GM18511 (cell line): ENCODE measurements around the gene B3GNT3.

Experiments
- ATAC-seq: cut with Tn5 transposase; IDR thresholded peaks from one replicate; pipeline ENCODE4 v1.9.1; 2021; ENCODE audit warnings: mild to moderate bottlenecking, moderate library complexity; ENCODE audit not compliant: unreplicated experiment

Gene B3GNT3, protein sequence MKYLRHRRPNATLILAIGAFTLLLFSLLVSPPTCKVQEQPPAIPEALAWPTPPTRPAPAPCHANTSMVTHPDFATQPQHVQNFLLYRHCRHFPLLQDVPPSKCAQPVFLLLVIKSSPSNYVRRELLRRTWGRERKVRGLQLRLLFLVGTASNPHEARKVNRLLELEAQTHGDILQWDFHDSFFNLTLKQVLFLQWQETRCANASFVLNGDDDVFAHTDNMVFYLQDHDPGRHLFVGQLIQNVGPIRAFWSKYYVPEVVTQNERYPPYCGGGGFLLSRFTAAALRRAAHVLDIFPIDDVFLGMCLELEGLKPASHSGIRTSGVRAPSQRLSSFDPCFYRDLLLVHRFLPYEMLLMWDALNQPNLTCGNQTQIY

DNA sequence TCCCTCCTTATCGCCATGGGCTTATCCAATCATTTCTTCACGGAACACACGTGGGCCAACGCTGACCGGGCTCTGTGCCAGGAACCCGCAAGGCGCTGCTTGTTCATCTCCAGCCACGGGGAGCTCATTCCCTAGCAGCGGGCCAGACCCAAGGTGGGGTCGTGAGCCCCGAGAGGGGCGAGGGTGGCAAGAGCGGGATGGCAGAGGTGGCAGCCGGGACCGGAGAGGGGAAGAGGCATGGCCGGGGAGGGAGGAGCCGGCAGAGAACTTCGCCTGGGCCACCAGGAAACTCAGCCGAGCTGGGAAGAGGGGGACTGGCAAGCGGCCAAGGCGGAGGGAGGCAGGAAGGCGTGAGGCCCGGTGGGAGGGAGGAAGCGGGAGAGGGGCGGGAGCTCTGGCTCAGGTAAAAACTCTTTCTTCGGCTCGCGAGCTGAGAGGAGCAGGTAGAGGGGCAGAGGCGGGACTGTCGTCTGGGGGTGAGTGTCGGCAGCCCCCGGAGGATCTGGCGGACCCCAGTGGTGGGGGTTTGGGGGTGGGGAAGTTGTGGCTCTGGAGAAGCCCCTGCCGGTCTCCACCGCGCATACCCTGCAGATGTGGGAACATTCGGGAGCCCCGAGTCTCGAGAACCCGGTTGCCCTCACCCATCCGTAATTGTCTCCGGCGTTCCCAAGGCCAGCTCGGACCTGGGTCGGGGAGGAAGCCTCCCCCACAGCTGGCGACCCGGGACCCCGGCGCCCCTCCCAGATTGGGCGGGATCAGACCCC is at the start of gene B3GNT3:
B3GNT3 (plus strand) TSS at position 408 of the 764 bp plus-strand sequence. CDS start 12,670 bp downstream, outside the sequence.
- no peak for ATAC-seq

DNA sequence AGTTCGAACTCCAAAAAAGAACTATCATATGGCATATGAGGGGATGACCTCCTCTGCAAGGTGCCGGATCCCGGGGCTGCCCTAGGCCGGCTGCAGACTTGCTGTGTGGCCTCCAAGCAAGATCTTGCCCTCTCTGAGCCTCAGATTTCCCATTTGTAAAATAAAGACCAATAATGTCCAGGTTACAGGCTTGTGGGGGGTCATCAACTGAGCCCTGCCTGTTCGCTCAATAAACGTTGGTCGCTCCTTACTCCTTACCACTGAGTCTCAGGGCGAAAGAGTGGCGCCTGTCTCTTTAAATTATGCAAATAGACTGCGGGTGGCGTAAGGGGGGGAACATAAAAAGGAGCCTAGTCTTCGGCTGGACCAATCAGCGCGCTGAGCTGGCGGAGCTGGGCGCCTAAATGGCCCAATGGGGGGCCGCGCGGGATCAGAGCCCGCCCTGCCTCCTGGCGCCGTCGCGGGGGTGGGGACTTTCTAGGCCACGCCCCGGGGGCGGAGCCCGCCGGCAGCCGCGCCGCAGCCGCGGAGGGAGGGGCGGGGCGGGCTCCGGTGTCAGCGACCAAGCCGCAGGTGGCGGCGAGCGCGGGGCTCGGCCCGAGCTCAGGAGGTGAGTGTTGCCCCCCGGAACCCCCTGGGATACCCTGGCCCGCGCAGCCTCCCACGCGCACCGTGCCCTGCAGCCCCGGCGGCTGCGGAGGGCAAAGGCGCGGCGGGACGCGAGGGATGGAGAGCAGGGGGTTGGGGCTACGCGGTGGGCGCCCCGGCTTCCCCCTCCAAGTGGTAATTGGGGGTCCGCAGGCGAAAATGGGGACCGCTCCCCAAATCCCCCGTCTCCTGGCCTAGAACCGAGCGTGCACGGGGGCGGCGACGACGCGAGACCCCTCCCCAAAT is 47.5 kb upstream of the B3GNT3 start:
- peak; percentile 73 for ATAC-seq

DNA sequence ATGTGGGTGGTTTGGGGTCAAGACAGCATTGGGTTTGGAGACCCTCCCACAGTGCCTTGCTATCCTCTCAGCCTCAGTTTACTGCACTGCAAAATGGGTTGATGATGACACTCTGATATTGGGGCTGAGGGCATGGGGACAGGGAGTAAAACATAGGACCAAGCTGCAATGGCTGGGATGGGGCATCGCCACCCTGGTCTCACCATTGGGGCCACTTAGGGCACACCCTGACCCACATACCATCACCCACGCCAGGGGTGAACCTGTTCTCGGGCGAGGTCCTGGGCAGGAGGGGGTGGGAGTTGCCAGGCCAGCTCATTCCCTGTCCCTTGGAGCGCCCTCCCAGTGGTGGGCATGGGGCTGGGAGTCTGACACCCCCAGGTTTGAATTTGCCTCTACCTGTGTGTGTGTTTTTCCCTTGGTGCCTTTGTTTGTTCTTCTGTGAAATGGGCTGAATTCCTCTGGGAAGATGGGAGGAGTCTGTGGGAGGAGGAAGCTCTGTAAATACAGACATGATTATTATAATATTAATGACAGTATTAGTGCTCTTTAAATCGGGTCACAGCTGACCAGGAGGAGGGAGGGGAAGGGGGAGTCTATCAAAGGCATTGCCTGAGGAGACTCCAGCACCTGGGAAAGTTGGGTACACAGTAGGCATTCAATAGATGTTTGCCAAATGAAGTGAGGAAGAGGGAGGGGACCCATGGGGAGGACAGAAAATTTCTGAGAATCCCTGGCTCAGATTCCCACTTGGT is 45.9 kb upstream of the B3GNT3 start:
- no peak for ATAC-seq

DNA sequence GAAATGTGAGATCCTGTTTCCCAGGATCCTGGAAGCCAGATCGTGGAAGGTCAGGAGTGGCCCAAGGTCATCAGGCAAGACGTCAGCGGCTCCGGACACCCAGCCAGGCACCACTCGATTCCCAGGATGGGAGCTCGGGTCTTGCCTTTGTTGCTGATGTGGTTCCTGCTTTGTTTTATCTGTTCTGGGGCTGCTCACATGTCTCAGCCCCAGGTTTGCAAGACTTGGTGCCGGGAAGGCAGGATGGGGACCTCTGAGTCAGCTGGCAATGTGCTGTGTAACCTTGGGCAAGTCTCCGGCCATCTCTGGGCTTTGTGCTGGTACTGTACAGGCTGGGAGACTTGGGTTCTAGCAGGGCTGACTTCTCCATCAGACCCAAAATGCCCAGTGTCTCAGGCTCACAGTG is 45.0 kb upstream of the B3GNT3 start:
- no peak for ATAC-seq

DNA sequence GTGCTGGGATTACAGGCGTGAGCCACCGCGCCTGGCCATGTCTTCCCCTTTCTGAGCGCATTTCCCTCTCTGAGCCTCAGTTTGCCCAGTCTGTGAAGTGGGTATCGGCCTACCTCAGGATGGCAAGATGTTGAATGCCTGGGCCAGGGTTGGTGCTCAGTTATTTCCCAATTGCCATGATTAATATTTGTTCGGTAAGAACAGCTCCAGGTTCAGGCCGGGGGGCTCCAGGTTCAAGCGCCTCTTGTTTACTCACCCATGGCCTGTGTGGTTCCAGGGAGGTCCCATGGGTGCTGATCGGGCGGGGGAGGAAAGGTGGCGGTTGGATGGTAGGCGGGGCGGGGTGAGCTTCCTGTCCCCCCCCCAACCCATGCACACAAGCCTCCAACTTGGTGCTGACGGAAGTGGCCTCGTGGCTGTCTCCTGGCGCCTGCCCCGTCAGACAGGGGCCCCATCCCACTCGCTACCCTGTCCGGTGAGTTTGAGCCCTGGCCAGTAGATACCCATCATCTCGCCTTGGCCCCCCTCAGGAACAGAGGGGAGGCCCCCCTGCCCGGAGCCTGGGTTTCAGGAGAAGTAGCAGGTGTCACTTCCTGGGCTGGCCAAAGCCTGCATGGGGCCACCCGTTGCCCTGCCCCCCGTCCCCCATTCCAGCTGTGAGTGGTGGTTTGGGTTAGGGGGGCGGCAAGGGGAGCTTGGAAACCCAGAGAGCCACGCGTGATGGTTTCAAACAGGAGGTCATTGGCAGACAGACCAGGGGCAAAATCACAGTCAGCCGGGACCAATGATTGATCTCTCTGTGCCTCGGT is 43.6 kb upstream of the B3GNT3 start, which contains the start of gene FCHO1:
FCHO1 (plus strand) TSS at position 375 of the 809 bp plus-strand sequence. CDS start 3,688 bp downstream, outside the sequence.
- peak; percentile 46 for ATAC-seq

DNA sequence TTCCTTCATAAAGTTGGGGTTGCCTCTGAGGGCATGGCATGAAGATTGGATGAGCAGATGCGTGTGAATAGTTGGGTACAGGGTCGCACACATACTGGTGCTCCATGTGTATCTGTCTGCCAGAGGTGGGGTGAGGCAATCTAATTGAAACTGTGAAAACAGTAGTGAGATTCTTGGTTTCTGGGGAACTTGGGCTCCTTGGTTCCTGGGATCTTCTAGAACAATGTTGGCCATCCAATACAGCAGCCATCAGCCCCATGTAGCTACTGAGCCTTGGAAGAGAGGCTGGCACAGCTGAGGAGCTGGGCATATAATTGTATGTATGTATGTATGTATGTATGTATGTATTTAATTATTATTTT is 43.0 kb upstream of the B3GNT3 start:
- no peak for ATAC-seq

DNA sequence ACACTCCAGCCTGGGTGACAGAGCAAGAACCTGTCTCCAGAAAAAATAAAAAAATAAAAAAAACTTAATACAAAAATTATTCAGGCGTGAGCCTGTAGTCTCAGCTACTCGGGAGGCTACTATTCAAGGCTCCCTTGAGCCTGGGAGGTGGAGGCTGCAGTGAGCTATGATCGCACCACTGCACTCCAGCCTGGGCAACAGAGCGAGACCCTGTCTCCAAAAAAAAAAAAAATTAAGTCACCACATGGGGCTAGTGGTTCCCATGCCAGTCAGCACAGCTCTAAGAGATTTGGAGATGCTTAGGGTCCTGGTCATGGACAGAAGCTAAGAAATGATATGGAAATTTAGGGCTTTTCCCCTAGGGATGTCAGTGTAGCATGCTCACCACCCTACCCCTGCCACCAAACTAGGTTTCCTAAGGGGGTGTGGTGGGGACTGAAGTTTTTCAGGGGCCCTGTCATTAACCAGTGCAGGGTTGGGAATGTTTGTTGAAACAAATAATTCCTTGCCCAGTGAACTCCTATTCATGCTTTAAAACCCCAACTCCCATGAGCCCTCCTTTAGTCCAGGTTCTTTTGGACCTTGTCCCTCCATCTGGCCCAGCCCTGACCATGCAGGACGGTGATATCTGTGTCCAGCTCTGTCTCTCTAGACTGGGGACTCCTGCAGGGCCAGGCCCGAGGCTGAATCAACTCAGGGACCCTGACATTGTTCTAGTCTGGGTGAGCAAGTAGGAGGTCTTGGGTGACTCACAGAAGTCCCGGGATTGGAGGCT is 41.9 kb upstream of the B3GNT3 start:
- no peak for ATAC-seq

DNA sequence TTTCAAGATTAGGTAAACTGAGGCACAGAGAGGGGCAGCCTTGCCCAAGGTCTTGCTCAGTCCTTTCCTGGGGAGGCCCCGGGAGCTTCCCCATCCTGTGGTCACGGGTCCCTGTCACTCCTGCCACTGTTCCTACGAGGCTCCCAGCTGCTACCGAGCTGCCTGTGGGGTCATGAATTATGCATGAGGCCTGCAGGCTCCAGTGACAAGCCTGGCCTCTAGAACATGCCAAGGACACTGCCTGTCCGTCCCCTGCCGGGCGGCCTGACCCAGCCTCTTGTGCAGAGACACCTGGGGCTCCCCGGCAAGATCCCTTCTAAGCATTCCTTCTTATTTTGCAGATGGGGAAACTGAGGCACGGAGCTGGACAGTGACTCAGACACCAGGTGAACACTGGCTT is 41.0 kb upstream of the B3GNT3 start:
- ATAC-seq, result no peak

DNA sequence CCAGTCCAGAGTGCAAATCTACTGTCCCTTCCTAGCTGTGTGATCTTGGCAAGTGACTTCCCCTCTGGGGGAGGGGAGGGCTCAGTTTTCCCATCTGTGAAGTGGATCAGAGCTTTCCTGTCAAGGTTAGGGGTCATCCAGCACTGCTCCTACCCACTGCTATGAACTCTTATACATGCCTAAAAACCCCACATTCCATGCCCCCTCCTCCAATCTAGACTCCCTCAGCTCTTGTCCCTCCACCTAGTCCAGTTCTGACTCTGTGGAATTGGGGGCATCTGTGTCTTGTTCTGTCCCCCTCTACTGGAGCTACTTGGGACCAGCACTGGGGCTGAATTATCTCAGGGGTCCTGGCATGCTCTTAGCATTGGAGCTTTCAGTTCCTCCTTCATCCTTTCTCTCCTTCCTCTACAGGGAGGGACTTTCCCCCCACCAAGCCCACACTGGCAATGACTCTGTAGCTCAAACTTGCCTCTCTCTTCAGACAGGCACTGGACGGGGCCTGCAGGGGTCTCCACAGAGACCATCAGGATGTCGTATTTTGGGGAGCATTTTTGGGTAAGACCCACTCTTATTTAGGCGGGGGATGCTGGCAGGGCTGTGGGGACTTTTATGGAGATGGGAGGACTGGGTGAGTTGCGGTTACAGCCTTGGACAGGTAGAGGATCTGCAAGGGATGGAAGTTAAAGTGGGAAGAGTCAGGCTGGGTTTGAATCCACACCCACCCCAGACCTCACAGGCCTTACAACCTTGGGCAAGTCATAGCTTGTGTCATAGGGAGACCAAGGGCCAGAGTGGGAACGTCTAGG is 40.1 kb upstream of the B3GNT3 start:
- ATAC-seq, result peak; percentile 55

DNA sequence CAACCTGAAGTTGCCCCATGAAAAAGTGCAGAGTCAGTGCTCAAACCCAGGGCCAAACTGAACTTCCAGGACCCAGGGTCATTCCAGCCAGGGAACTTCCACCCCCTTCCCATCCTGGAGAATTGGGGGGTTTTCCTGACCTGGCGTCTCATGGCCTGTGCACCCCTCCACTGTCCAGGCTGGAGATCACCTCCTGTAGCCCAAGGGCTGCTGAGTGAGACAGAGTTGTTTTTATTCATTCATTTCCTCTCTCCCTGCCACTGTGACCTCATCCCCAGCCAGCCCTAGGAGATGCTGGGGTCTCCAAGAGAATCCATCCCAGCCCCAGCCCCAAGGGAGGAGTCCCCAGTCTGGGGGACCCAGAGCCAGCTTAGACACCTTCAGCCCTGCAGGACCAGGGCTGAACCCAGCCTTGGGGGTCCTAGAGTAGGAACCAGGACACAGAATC is 39.5 kb upstream of the B3GNT3 start:
- ATAC-seq, result no peak

DNA sequence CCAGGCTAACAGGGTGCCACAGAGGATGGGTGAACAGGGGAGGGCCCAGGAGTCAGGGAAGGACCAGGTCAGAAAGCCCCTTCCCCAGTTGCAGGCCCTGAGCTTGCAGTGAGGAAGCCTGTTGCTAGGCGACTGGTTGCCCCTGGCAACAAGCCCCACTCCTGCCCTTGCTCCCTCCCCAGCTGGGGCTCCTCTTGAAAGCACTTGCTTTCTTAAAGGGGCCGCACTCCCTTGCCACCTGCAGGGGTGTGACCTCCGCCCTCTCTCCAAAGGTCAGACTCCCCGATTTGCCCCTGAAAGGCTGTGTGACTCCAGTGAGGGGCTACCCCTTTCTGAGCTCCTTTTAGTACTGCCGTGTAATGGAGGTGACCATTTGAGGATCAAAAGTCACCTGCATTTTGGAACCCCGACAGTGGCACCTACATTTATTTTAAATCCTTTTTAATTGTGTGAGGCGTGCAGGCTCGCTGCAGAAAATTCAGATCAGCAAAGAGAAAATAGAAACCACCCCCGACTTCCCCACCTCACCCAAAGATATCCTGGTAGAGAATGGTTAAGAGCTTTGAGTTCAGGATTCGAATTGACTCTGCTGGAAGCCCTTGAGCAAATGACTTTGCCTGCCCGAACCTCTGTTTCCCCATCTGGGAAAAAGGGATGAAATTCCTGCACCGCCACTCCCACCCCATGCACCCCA is 38.8 kb upstream of the B3GNT3 start:
- no peak for ATAC-seq

DNA sequence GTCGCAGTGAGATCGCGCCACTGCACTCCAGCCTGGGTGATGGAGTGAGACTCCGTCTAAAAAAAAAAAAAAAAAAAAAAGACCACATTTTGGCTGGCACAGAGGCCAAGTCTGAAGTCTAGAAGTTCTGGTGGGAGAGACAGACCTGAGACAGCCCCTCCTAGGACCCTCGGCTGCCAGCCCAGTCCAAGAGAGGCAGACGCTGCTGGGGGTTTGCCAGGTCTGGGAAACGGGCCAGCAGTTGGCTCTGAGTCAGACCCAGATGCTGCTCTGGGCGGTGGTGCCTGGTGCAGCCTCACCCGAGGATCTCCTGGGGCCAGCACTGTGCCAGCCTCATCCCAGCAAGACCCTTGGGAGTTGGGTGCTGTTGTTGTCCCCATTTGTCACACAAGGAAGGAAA is 37.8 kb upstream of the B3GNT3 start:
- no peak for ATAC-seq

DNA sequence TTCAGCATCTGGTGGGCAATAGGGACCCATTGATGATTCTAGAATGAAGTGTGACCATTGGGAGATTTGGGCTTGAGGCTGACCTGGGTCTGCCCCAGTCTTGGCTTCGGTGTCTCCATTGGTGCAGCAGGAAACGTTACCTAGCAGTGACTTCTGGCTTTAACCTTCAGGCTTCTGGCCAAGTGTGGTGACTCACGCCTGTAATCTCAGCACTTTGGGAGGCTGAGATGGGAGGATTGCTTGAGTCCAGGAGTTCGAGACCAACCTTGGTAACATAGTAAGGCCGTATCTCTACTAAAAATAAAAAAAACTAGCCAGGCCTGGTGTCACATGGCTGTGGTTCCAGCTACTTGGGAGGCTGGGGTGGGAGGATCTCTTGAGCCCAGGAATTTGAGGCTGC is 36.4 kb upstream of the B3GNT3 start:
- no peak for ATAC-seq

DNA sequence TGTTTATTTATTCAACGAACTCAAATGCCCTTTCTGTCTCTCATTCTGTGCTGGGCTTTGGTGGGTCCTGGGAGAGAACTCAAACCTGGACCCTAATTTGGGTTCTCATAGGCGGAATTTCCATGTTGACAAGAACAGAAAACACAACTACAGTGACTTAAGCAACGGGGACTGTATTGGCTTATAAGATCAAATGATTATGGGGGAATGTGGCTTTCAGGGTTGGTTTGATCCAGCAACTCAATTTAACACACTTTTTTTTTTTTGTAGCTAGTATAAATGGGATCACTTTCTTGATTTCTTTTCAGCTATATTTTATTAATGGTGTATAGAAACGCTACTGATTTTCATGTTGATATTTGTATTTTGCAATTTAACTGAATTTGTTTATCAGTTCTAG is 33.8 kb upstream of the B3GNT3 start:
- ATAC-seq, result no peak

DNA sequence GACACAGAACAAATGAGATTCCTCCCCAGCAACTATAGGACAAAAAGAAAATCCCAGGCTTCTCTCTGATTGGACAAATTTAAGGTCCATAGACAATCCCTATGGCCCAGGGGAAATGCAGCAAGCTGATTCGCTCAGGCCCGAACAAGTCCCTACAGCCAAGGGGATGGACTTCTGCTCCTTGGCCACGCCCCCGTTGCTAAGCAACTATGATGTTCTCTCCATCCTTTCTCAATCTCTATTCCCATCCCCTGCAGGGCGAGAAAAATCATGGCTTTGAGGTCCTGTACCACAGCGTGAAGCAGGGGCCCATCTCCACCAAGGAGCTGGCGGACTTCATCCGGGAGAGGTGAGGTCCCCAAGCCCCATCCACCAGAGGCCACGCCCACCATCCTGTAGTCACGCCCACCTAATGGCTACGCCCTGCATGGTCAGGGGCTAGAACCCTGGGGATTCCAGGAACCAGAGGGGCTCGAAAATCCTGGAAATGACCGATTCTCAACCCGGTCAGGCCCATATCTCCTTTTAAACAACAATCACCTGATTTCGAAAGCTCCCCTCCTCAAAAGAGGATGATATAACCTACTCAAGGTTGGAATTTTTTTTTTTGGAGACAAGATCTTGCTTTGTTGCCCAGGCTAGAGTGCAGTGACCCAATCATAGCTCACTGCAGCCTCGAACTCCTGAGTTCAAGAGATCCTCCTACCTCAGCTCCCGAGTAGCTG is 32.3 kb upstream of the B3GNT3 start:
- ATAC-seq, result no peak

DNA sequence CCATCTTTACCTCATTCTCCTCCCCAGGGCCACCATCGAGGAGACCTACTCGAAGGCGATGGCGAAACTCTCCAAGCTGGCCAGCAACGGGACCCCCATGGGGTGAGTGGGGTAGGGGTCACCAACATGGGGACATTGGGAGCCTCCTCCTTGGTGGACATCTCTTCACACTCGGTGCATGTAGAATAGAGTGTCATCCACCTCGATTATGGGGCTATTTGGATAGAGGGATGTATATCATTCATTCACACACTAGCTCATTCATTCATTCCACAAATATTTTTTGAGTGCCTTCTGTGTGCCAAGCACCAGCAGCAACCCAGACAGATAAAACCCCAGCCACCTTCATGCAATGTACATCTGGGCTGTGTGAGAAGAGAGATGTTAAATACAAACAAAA is 30.6 kb upstream of the B3GNT3 start:
- ATAC-seq, result no peak
